HEK293 (cell line): Measurements from ENCODE around the gene PBX3.

Experiments
- KLF10 ChIP-seq: fragments of 450-650 bp; IDR thresholded peaks from 2 replicates; pipeline ENCODE4 v1.5.1; 2018; ENCODE audit warnings: missing biosample characterization, mild to moderate bottlenecking, missing genetic modification characterization
- RBAK ChIP-seq: fragments of 450-650 bp; formaldehyde crosslinking; IDR thresholded peaks from 2 replicates; pipeline ENCODE4 v1.5.1; 2016; ENCODE audit warnings: missing biosample characterization, missing genetic modification characterization
- YY1 ChIP-seq: fragments of 450-650 bp; formaldehyde crosslinking; IDR thresholded peaks from 2 replicates; pipeline ENCODE4 v1.5.1; 2018; ENCODE audit warnings: missing biosample characterization, missing genetic modification characterization
- ZBTB21 ChIP-seq: fragments of 450-650 bp; formaldehyde crosslinking; IDR thresholded peaks from 2 replicates; pipeline ENCODE4 v1.5.1; 2017; ENCODE audit warnings: missing biosample characterization, missing genetic modification characterization
- ZNF19 ChIP-seq: fragments of 450-650 bp; formaldehyde crosslinking; IDR thresholded peaks from 2 replicates; pipeline ENCODE4; 2016; ENCODE audit warnings: missing biosample characterization, missing genetic modification characterization, low read depth
- ZNF548 ChIP-seq: fragments of 450-650 bp; formaldehyde crosslinking; IDR thresholded peaks from 2 replicates; pipeline ENCODE4 v1.5.1; 2016; ENCODE audit warnings: missing biosample characterization, missing genetic modification characterization
- ZNF701 ChIP-seq: fragments of 450-650 bp; formaldehyde crosslinking; IDR thresholded peaks from 2 replicates; pipeline ENCODE4 v1.5.1; 2016; ENCODE audit warnings: missing biosample characterization, missing genetic modification characterization
- ZNF707 ChIP-seq: fragments of 450-650 bp; formaldehyde crosslinking; IDR thresholded peaks from 2 replicates; pipeline ENCODE4 v1.5.1; 2016; ENCODE audit warnings: missing biosample characterization, missing genetic modification characterization
- ZNF776 ChIP-seq: fragments of 450-650 bp; formaldehyde crosslinking; IDR thresholded peaks from 2 replicates; pipeline ENCODE4 v1.5.0; 2017; ENCODE audit warnings: missing biosample characterization, missing genetic modification characterization, borderline replicate concordance
- ZNF830 ChIP-seq: fragments of 450-650 bp; IDR thresholded peaks from 2 replicates; pipeline ENCODE4 v1.5.0; 2018; ENCODE audit warnings: missing biosample characterization, missing genetic modification characterization, low read depth, mild to moderate bottlenecking, moderate library complexity
- TF ChIP-seq, protein P1 (sequence below): fragments of 450-650 bp; formaldehyde crosslinking; IDR thresholded peaks from 2 replicates; pipeline ENCODE4 v1.5.1; 2016; ENCODE audit warnings: missing biosample characterization, missing genetic modification characterization
- TF ChIP-seq, protein P2 (sequence below): fragments of 450-650 bp; formaldehyde crosslinking; IDR thresholded peaks from 2 replicates; pipeline ENCODE4 v1.5.1; 2016; ENCODE audit warnings: missing biosample characterization, missing genetic modification characterization
- TF ChIP-seq, protein P3 (sequence below): fragments of 450-650 bp; formaldehyde crosslinking; IDR thresholded peaks from 2 replicates; pipeline ENCODE4 v1.5.1; 2016; ENCODE audit warnings: missing biosample characterization, missing genetic modification characterization

DNA sequence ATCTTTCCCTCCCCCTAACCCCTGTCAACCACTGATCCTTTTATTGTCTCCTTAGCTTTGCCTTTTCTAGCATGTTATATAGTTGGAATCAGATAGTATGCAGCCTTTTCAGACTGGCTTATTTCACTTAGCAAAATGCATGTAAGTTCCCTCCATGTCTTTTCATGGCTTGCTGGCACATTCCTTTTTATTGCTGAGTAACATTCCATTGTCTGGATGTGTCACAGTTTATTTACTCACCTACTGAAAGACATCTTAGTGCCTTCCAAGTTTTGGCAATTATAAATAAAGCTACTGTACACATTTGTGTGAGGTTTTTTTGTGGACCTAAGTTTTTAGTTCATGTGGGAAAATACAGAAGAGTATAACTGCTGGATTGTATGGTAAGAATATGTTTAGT, 230.1 kb downstream of the PBX3 start:
- TF ChIP-seq, protein P1, sequence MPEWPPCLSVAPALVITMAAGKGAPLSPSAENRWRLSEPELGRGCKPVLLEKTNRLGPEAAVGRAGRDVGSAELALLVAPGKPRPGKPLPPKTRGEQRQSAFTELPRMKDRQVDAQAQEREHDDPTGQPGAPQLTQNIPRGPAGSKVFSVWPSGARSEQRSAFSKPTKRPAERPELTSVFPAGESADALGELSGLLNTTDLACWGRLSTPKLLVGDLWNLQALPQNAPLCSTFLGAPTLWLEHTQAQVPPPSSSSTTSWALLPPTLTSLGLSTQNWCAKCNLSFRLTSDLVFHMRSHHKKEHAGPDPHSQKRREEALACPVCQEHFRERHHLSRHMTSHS: no peak
- no peak for TF ChIP-seq YY1 (tag by site-specific recombination)
- no peak for TF ChIP-seq ZNF19 (tag by site-specific recombination)
- TF ChIP-seq, protein P2, sequence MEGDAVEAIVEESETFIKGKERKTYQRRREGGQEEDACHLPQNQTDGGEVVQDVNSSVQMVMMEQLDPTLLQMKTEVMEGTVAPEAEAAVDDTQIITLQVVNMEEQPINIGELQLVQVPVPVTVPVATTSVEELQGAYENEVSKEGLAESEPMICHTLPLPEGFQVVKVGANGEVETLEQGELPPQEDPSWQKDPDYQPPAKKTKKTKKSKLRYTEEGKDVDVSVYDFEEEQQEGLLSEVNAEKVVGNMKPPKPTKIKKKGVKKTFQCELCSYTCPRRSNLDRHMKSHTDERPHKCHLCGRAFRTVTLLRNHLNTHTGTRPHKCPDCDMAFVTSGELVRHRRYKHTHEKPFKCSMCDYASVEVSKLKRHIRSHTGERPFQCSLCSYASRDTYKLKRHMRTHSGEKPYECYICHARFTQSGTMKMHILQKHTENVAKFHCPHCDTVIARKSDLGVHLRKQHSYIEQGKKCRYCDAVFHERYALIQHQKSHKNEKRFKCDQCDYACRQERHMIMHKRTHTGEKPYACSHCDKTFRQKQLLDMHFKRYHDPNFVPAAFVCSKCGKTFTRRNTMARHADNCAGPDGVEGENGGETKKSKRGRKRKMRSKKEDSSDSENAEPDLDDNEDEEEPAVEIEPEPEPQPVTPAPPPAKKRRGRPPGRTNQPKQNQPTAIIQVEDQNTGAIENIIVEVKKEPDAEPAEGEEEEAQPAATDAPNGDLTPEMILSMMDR: no peak
- TF ChIP-seq ZBTB21 (tag by site-specific recombination): no peak
- TF ChIP-seq ZNF776 (tag by site-specific recombination): no peak
- TF ChIP-seq ZNF701: no peak
- TF ChIP-seq ZNF830 (tag by site-specific recombination): no peak
- TF ChIP-seq RBAK (tag by site-specific recombination): no peak
- TF ChIP-seq ZNF707 (tag by site-specific recombination): no peak
- TF ChIP-seq, protein P3, sequence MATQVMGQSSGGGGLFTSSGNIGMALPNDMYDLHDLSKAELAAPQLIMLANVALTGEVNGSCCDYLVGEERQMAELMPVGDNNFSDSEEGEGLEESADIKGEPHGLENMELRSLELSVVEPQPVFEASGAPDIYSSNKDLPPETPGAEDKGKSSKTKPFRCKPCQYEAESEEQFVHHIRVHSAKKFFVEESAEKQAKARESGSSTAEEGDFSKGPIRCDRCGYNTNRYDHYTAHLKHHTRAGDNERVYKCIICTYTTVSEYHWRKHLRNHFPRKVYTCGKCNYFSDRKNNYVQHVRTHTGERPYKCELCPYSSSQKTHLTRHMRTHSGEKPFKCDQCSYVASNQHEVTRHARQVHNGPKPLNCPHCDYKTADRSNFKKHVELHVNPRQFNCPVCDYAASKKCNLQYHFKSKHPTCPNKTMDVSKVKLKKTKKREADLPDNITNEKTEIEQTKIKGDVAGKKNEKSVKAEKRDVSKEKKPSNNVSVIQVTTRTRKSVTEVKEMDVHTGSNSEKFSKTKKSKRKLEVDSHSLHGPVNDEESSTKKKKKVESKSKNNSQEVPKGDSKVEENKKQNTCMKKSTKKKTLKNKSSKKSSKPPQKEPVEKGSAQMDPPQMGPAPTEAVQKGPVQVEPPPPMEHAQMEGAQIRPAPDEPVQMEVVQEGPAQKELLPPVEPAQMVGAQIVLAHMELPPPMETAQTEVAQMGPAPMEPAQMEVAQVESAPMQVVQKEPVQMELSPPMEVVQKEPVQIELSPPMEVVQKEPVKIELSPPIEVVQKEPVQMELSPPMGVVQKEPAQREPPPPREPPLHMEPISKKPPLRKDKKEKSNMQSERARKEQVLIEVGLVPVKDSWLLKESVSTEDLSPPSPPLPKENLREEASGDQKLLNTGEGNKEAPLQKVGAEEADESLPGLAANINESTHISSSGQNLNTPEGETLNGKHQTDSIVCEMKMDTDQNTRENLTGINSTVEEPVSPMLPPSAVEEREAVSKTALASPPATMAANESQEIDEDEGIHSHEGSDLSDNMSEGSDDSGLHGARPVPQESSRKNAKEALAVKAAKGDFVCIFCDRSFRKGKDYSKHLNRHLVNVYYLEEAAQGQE (tag by site-specific recombination): no peak
- no peak for TF ChIP-seq KLF10 (tag by site-specific recombination)
- TF ChIP-seq ZNF548: no peak
